IMR-90 (cell line): ENCODE data around the gene TRAPPC3. TPM values are rescaled to one million over a fixed set of nuclear protein-coding genes. Genes with fewer than 3 reads are reported as not detected.
A peak's percentile ranks its signal among the peaks of the same experiment; 100 is the strongest.

Experiments used
- ATAC-seq: fragments of 200-7000 bp; cut with Tn5 transposase; 2 replicates; pipeline ENCODE4 v1.9.1; 2020; ENCODE audit warnings: low read depth, mild to moderate bottlenecking, moderate library complexity
- BruUV-seq: library from RNA; stranded (reverse); fragments of 400-500 nt; replicated peaks from 2 replicates; lab custom pipeline; 2021; lab: Mats Ljungman, UMichigan
- CTCF ChIA-PET: fragments of 300-600 bp; formaldehyde crosslinking; extraction: SDS; loops from one replicate; lab custom pipeline; 2021; ENCODE audit warnings: antibody characterized with exemption; lab: Yijun Ruan, JAX
- POLR2A ChIA-PET: fragments of 300-600 bp; sonication (Branson Sonifier 250); formaldehyde crosslinking; loops from one replicate; lab custom pipeline; 2022; ENCODE audit warnings: antibody characterized with exemption; ENCODE audit not compliant: unreplicated experiment; lab: Charles Lee
- DNase-seq: peaks from one replicate; pipeline ENCODE4 v3.0.0; 2013
- H2AFZ ChIP-seq: replicated peaks from 2 replicates; pipeline ENCODE3; 2013; ENCODE audit warnings: low read length, mild to moderate bottlenecking; ENCODE audit not compliant: poor library complexity
- H2AK5ac ChIP-seq: 2 replicates; pipeline ENCODE4 v1.6.1; 2013; ENCODE audit warnings: low read depth, low read length, inconsistent platforms
- H2AK9ac ChIP-seq: replicated peaks from 2 replicates; pipeline ENCODE3; 2013; ENCODE audit warnings: mild to moderate bottlenecking, low read depth, low read length, moderate library complexity; ENCODE audit not compliant: poor library complexity
- H2BK120ac ChIP-seq: 2 replicates; pipeline ENCODE4 v1.6.1; 2013; ENCODE audit warnings: low read depth, low read length, inconsistent platforms
- H2BK15ac ChIP-seq: 3 replicates; pipeline ENCODE4 v1.6.1; 2013; ENCODE audit warnings: low read depth, low read length, inconsistent platforms
- H2BK20ac ChIP-seq: 2 replicates; pipeline ENCODE4 v1.6.1; 2013; ENCODE audit warnings: low read depth, mild to moderate bottlenecking, inconsistent platforms, low read length, moderate library complexity
- H2BK5ac ChIP-seq: 2 replicates; pipeline ENCODE4 v1.6.1; 2013; ENCODE audit warnings: mild to moderate bottlenecking, low read depth, low read length, inconsistent platforms; ENCODE audit not compliant: poor library complexity, severe bottlenecking
- H3K14ac ChIP-seq: replicated peaks from 2 replicates; pipeline ENCODE4 v1.6.1; 2013; ENCODE audit warnings: low read depth, low read length, inconsistent platforms
- H3K18ac ChIP-seq: 2 replicates; pipeline ENCODE4 v1.6.1; 2013; ENCODE audit warnings: low read depth, low read length, control low read depth
- H3K23ac ChIP-seq: 2 replicates; pipeline ENCODE4 v1.6.1; 2013; ENCODE audit warnings: low read depth, low read length, inconsistent platforms
- H3K27ac ChIP-seq: 2 replicates; pipeline ENCODE4 v1.5.1; 2013; ENCODE audit warnings: mild to moderate bottlenecking, control low read depth, low read length; ENCODE audit not compliant: insufficient read depth
- H3K27me3 ChIP-seq: 2 replicates; pipeline ENCODE4 v1.6.1; 2013; ENCODE audit warnings: low read length; ENCODE audit not compliant: control insufficient read depth, insufficient read depth
- H3K36me3 ChIP-seq: 2 replicates; pipeline ENCODE4 v1.6.1; 2013; ENCODE audit warnings: low read length, mixed read lengths; ENCODE audit not compliant: control insufficient read depth, insufficient read depth
- H3K4ac ChIP-seq: 2 replicates; pipeline ENCODE4 v1.6.1; 2013; ENCODE audit warnings: low read depth, low read length, inconsistent platforms
- H3K4me1 ChIP-seq: 2 replicates; pipeline ENCODE4 v1.6.1; 2013; ENCODE audit warnings: low read length, mixed read lengths; ENCODE audit not compliant: control insufficient read depth, insufficient read depth
- H3K4me2 ChIP-seq: 2 replicates; pipeline ENCODE4 v1.6.1; 2013; ENCODE audit warnings: low read depth, mild to moderate bottlenecking, control low read depth, low read length, moderate library complexity
- H3K4me3 ChIP-seq: 2 replicates; pipeline ENCODE4 v1.5.1; 2013; ENCODE audit warnings: low read depth, mild to moderate bottlenecking, control low read depth, low read length, moderate library complexity; ENCODE audit not compliant: insufficient read depth
- H3K56ac ChIP-seq: 2 replicates; pipeline ENCODE4 v1.6.1; 2013; ENCODE audit warnings: low read length, inconsistent platforms; ENCODE audit not compliant: insufficient read depth; ENCODE audit errors: extremely low read depth
- H3K79me1 ChIP-seq, 2 experiments: 2 replicates each; pipeline ENCODE4 v1.6.1; 2013; ENCODE audit warnings: low read length in 2 of 2, inconsistent platforms in 1 of 2, low read depth in 1 of 2
- H3K9ac ChIP-seq: 2 replicates; pipeline ENCODE4 v1.6.1; 2013; ENCODE audit warnings: low read depth, low read length, control low read depth
- H3K9me1 ChIP-seq: 2 replicates; pipeline ENCODE4 v1.6.1; 2013; ENCODE audit warnings: low read length, inconsistent platforms; ENCODE audit not compliant: insufficient read depth
- H3K9me3 ChIP-seq: 2 replicates; pipeline ENCODE4 v1.6.1; 2013; ENCODE audit warnings: low read length; ENCODE audit not compliant: control insufficient read depth, insufficient read depth
- H4K20me1 ChIP-seq: 2 replicates; pipeline ENCODE4 v1.6.1; 2013; ENCODE audit warnings: low read length, inconsistent platforms; ENCODE audit not compliant: insufficient read depth
- H4K5ac ChIP-seq: 2 replicates; pipeline ENCODE4 v1.6.1; 2013; ENCODE audit warnings: mild to moderate bottlenecking, low read depth, low read length, control low read depth
- H4K8ac ChIP-seq, 2 experiments: 2 replicates each; pipeline ENCODE4 v1.6.1; 2013; ENCODE audit warnings: low read depth in 2 of 2, low read length in 2 of 2, control low read depth in 1 of 2, inconsistent platforms in 1 of 2
- H4K91ac ChIP-seq: 2 replicates; pipeline ENCODE4 v1.6.1; 2013; ENCODE audit warnings: low read depth, low read length, inconsistent platforms; ENCODE audit not compliant: insufficient read depth
- NFE2L2 ChIP-seq: fragments of 150-350 bp; IDR thresholded peaks from 2 replicates; pipeline ENCODE4 v1.6.1; 2016; ENCODE audit warnings: low read depth, mild to moderate bottlenecking, low read length
- RAD21 ChIP-seq: IDR thresholded peaks from 2 replicates; pipeline ENCODE4 v1.6.1; 2012; ENCODE audit warnings: low read length, improper control_type of control experiment
- SMC3 ChIP-seq: fragments of 150-350 bp; IDR thresholded peaks from 2 replicates; pipeline ENCODE4 v1.6.1; 2016; ENCODE audit warnings: low read depth, mild to moderate bottlenecking, antibody characterized with exemption, low read length, moderate library complexity
- WGBS, 2 experiments: methylation state at CpG; one replicate each; pipeline versions ENCODE4 v1.1.5 to v1.1.7; 2013; ENCODE audit warnings: missing lambda C conversion rate in 2 of 2; ENCODE audit not compliant: insufficient read length in 1 of 2; ENCODE audit errors: extremely low coverage in 2 of 2; 5-methylcytosine and 5-hydroxymethylcytosine counted together
- dilution Hi-C: fragments of 300-500 bp; cut with HindIII; formaldehyde crosslinking; loops from one replicate; pipeline ENCODE4 v1.14.3; 2018; ENCODE audit warnings: low sequenced_read_pairs; ENCODE audit not compliant: unreplicated experiment
- in situ Hi-C: fragments of 300-500 bp; cut with MboI; formaldehyde crosslinking; loops from 3 replicates; pipeline ENCODE4 v1.14.3; 2019; ENCODE audit warnings: low sequenced_read_pairs, inconsistent platforms, mixed read lengths
- intact Hi-C: fragments of 100-400 bp; cut with micrococcal nuclease; formaldehyde crosslinking; loops from 2 replicates; pipeline ENCODE4 v1.10.0; 2022
- polyA plus RNA-seq, 3 experiments: library from polyadenylated mRNA; depleted of rRNA; stranded (reverse); fragments of >200 nt; gene quantifications; 2 replicates each; pipeline ENCODE4 v1.2.3, GENCODE V29; 2012; ENCODE audit warnings: low replicate concordance in 1 of 3
- total RNA-seq: library from RNA; depleted of rRNA; stranded (reverse); fragments of >200 nt; gene quantifications from 2 replicates; pipeline ENCODE4 v1.2.3, GENCODE V29; 2012
- TF ChIP-seq, protein P1 (sequence below): conservative IDR thresholded peaks from 2 replicates; pipeline ENCODE4 v1.5.1; 2012; ENCODE audit warnings: mild to moderate bottlenecking, low read depth, low read length, improper control_type of control experiment
- TF ChIP-seq, protein P2 (sequence below): fragments of 150-350 bp; IDR thresholded peaks from 2 replicates; pipeline ENCODE4 v1.6.1; 2017; ENCODE audit warnings: mild to moderate bottlenecking, antibody characterized with exemption, low read length, low read depth

Gene TRAPPC3
- total and polyA plus RNA-seq, 2 of the 4 experiments (the other 2 are of a cell fraction): 76.0 to 77.8 TPM

DNA sequence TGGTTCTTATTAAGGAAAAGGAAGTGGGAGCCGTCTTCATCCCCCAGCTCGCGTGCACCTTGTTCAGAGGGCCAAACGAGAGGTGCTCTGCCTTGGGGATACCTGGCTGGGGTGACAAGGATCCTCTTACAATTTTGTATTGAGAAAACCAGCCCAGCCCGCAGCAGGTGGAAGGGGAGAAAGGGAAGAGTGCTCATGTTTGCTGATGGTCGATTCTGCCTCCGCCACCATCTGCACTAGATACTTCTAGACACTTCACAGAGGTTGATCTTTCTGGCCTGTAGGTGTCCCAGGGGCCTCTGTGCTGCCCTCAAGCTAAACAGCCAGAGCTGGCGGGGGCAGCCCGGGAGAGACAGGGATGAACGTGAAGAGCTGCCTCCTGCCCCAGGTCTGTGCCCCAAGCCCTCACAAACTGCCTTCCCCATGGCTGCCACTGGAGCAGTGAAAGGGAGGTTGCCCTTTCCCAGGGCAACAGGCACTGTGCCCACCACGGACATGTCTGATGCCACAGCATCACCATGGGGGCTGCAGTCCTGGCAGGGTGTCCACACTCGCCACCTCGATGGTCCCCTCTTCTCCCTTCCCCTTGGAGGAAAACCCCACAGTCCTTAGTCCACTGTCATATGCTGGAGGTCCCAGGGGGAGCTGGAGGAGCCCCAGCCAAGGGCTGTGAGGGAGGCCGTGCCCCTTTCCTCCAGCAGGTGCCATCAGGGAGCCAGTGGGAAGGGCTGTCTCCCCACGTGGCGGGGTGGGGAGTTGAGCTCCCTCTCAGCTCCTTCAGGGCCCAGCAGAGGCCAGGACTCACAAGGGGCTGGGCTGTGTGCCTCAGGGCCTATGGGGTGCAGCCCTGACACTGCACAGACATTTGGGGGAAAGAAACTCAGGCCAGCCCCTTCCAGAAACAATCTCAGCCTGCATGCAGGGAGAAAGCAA is 52.5 kb downstream of the TRAPPC3 start:
- TF ChIP-seq RAD21: peak; percentile 28
- TF ChIP-seq, protein P1, sequence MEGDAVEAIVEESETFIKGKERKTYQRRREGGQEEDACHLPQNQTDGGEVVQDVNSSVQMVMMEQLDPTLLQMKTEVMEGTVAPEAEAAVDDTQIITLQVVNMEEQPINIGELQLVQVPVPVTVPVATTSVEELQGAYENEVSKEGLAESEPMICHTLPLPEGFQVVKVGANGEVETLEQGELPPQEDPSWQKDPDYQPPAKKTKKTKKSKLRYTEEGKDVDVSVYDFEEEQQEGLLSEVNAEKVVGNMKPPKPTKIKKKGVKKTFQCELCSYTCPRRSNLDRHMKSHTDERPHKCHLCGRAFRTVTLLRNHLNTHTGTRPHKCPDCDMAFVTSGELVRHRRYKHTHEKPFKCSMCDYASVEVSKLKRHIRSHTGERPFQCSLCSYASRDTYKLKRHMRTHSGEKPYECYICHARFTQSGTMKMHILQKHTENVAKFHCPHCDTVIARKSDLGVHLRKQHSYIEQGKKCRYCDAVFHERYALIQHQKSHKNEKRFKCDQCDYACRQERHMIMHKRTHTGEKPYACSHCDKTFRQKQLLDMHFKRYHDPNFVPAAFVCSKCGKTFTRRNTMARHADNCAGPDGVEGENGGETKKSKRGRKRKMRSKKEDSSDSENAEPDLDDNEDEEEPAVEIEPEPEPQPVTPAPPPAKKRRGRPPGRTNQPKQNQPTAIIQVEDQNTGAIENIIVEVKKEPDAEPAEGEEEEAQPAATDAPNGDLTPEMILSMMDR: peak; percentile 29; the same call in 1 of the 2 replicates
- TF ChIP-seq NFE2L2: no peak
- peak; percentile 23; the same call in 1 of the 2 replicates for TF ChIP-seq SMC3
- TF ChIP-seq, protein P2, sequence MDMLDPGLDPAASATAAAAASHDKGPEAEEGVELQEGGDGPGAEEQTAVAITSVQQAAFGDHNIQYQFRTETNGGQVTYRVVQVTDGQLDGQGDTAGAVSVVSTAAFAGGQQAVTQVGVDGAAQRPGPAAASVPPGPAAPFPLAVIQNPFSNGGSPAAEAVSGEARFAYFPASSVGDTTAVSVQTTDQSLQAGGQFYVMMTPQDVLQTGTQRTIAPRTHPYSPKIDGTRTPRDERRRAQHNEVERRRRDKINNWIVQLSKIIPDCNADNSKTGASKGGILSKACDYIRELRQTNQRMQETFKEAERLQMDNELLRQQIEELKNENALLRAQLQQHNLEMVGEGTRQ: peak; percentile 57; the same call in 1 of the 2 replicates
- Histone ChIP-seq H3K4me3 (no peak overlapping the region), H3K56ac (no peak overlapping the region), H2BK5ac (no peak overlapping the region), H3K4me1 (no peaks in the 10 kb centered on the region), H3K4me2 (no peak overlapping the region), H3K27me3 (no peaks in the 10 kb centered on the region), H2BK120ac (no peak overlapping the region), H2BK15ac (no peak overlapping the region), H4K91ac (no peak overlapping the region), H4K8ac (no peak overlapping the region), H2AFZ (no peak overlapping the region), H4K20me1 (no peaks in the 10 kb centered on the region; the same call in 1 of the 2 replicates), H3K79me1 (peaks cover 14 to 16% of the 10 kb centered on the region in 2 experiments; a peak in 3 of 4 replicates), H4K5ac (no peak overlapping the region), H3K18ac (no peak overlapping the region), H2AK5ac (no peak overlapping the region), H2BK20ac (no peak overlapping the region), H3K36me3 (peaks cover 33% of the 10 kb centered on the region), H3K9ac (no peak overlapping the region), H3K9me1 (no peaks in the 10 kb centered on the region), H3K23ac (no peak overlapping the region), H3K4ac (no peak overlapping the region), H2AK9ac (no peak overlapping the region), H3K9me3 (no peaks in the 10 kb centered on the region), H3K27ac (no peak overlapping the region), H3K14ac (no peak overlapping the region)
- dilution Hi-C loops (no loop called here), intact Hi-C loops (no loop called here), in situ Hi-C loops (no loop called here)
- DNase-seq (peak; percentile 5), ATAC-seq (peak; percentile 31)
- CTCF ChIA-PET: interaction anchor here (0.6 to 1.1 kb wide), 2 partner anchors 38 to 141 kb away, joined by 4 to 5 read pairs; no protein-coding TSS in a partner anchor
- POLR2A ChIA-PET: no interaction called here
- no TSS peak for BruUV-seq
- WGBS, 2 experiments: no CpG with 5 or more reads among the region's 16 CpGs
